ENCODE measurements around the gene PLCB2. TPM values are rescaled to one million over a fixed set of nuclear protein-coding genes. Genes with fewer than 3 reads are reported as not detected.

The PLCB2 gene
- total and polyA plus RNA-seq, 2 donors (not counting 1 experiment from before 2014, with no cell fraction given), result 166 to 312 TPM

- no peak for ATAC-seq (ENCODE audit: low read depth)
- no peak overlapping the region for H3K4me3 ChIP-seq (ENCODE audit: control extremely low read depth in 1 of 5, extremely low read depth in 1 of 5, insufficient read depth in 1 of 5, low read depth in 2 of 5, low read length in 4 of 5)
- H3K27me3 ChIP-seq (replicated peaks in 1 of 4; ENCODE audit: control extremely low read depth in 1 of 4, control insufficient read depth in 3 of 4, insufficient read depth in 4 of 4, low read length in 3 of 4), result no peaks in the 10 kb centered on the region
- intact Hi-C loops (cut with micrococcal nuclease), result no loop called here
- H3K9ac ChIP-seq (ENCODE audit: low read length), result no peak overlapping the region
- H3K36me3 ChIP-seq (replicated peaks in 1 of 2; ENCODE audit: control extremely low read depth in 1 of 2, control insufficient read depth in 1 of 2, extremely low read depth in 1 of 2, insufficient read depth in 2 of 2, low read length in 1 of 2), result no peaks in the 10 kb centered on the region
- ChIA-PET CTCF (no interaction called here), POLR2A (no interaction called here)
- H3K4me1 ChIP-seq (ENCODE audit: control insufficient read depth in 2 of 2, insufficient read depth in 2 of 2, low read length in 2 of 2), result no peaks in the 10 kb centered on the region
- no peak for TF ChIP-seq EZH2 (IDR thresholded peaks at IDR 0.05; ENCODE audit: borderline replicate concordance, insufficient read depth, low read depth, low read length, poor library complexity, severe bottlenecking)
- TF ChIP-seq, protein P1, sequence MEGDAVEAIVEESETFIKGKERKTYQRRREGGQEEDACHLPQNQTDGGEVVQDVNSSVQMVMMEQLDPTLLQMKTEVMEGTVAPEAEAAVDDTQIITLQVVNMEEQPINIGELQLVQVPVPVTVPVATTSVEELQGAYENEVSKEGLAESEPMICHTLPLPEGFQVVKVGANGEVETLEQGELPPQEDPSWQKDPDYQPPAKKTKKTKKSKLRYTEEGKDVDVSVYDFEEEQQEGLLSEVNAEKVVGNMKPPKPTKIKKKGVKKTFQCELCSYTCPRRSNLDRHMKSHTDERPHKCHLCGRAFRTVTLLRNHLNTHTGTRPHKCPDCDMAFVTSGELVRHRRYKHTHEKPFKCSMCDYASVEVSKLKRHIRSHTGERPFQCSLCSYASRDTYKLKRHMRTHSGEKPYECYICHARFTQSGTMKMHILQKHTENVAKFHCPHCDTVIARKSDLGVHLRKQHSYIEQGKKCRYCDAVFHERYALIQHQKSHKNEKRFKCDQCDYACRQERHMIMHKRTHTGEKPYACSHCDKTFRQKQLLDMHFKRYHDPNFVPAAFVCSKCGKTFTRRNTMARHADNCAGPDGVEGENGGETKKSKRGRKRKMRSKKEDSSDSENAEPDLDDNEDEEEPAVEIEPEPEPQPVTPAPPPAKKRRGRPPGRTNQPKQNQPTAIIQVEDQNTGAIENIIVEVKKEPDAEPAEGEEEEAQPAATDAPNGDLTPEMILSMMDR (IDR thresholded peaks at IDR 0.05), result no peak
- H3K27me3 Mint-ChIP-seq, result no peaks in the 10 kb centered on the region
- DNase-seq, result no peak
- no peaks in the 10 kb centered on the region for H3K9me3 ChIP-seq (ENCODE audit: control extremely low read depth in 1 of 3, control insufficient read depth in 2 of 3, insufficient read depth in 1 of 3, low read length in 2 of 3)
- H3K4me2 ChIP-seq (replicated peaks; ENCODE audit: low read depth, low read length, poor library complexity, severe bottlenecking), result no peak overlapping the region
- H3K4me1 Mint-ChIP-seq, result no peaks in the 10 kb centered on the region
- 98% methylated on average over 20 of the region's 20 CpGs for WGBS (ENCODE audit: insufficient coverage)
- no peaks in the 10 kb centered on the region for H3K9me3 Mint-ChIP-seq (ENCODE audit: insufficient read depth)
- H2AFZ ChIP-seq (ENCODE audit: insufficient read depth, low read depth, low read length, poor library complexity, severe bottlenecking), result no peak overlapping the region
- H3K27ac ChIP-seq (ENCODE audit: low read length in 2 of 2), result no peak overlapping the region
- H3K27ac Mint-ChIP-seq, result no peak overlapping the region
- no peaks in the 10 kb centered on the region for H3K79me2 ChIP-seq (ENCODE audit: control insufficient read depth, insufficient read depth, low read length)
- H3K4me3 Mint-ChIP-seq, result no peak overlapping the region
- no peaks in the 10 kb centered on the region for H4K20me1 ChIP-seq (ENCODE audit: control insufficient read depth, insufficient read depth, low read length, poor library complexity, severe bottlenecking)
Measured at GRCh38 chr15:40265875-40266274, 41.9 kb downstream of the PLCB2 start.

GRCh38 chr15:40265355-40265754 lies 42.4 kb downstream of the PLCB2 start:
- H3K27ac ChIP-seq (ENCODE audit: low read length in 2 of 2), result no peak overlapping the region
- ChIA-PET CTCF (interaction anchor here (1.2 kb wide), 1 partner anchor 48 kb away, joined by 4 read pairs; no protein-coding TSS in a partner anchor), POLR2A (no interaction called here)
- no peaks in the 10 kb centered on the region for H3K36me3 ChIP-seq (replicated peaks in 1 of 2; ENCODE audit: control extremely low read depth in 1 of 2, control insufficient read depth in 1 of 2, extremely low read depth in 1 of 2, insufficient read depth in 2 of 2, low read length in 1 of 2)
- 92% methylated on average over 6 of the region's 10 CpGs for WGBS (ENCODE audit: insufficient coverage)
- intact Hi-C loops (cut with micrococcal nuclease), result no loop called here
- no peaks in the 10 kb centered on the region for H4K20me1 ChIP-seq (ENCODE audit: control insufficient read depth, insufficient read depth, low read length, poor library complexity, severe bottlenecking)
- H3K9ac ChIP-seq (ENCODE audit: low read length), result no peak overlapping the region
- H3K4me1 ChIP-seq (ENCODE audit: control insufficient read depth in 2 of 2, insufficient read depth in 2 of 2, low read length in 2 of 2), result no peaks in the 10 kb centered on the region
- ATAC-seq (ENCODE audit: low read depth), result no peak
- no peaks in the 10 kb centered on the region for H3K9me3 Mint-ChIP-seq (ENCODE audit: insufficient read depth)
- no peaks in the 10 kb centered on the region for H3K79me2 ChIP-seq (ENCODE audit: control insufficient read depth, insufficient read depth, low read length)
- H3K4me3 Mint-ChIP-seq, result no peak overlapping the region
- no peaks in the 10 kb centered on the region for H3K27me3 Mint-ChIP-seq
- H3K4me3 ChIP-seq (ENCODE audit: control extremely low read depth in 1 of 5, extremely low read depth in 1 of 5, insufficient read depth in 1 of 5, low read depth in 2 of 5, low read length in 4 of 5), result no peak overlapping the region
- no peak overlapping the region for H3K27ac Mint-ChIP-seq
- H3K27me3 ChIP-seq (replicated peaks in 1 of 4; ENCODE audit: control extremely low read depth in 1 of 4, control insufficient read depth in 3 of 4, insufficient read depth in 4 of 4, low read length in 3 of 4), result no peaks in the 10 kb centered on the region
- no peak overlapping the region for H3K4me2 ChIP-seq (replicated peaks; ENCODE audit: low read depth, low read length, poor library complexity, severe bottlenecking)
- no peak overlapping the region for H2AFZ ChIP-seq (ENCODE audit: insufficient read depth, low read depth, low read length, poor library complexity, severe bottlenecking)
- no peaks in the 10 kb centered on the region for H3K9me3 ChIP-seq (ENCODE audit: control extremely low read depth in 1 of 3, control insufficient read depth in 2 of 3, insufficient read depth in 1 of 3, low read length in 2 of 3)
- no peak for DNase-seq
- no peaks in the 10 kb centered on the region for H3K4me1 Mint-ChIP-seq
- no peak for TF ChIP-seq EZH2 (IDR thresholded peaks at IDR 0.05; ENCODE audit: borderline replicate concordance, insufficient read depth, low read depth, low read length, poor library complexity, severe bottlenecking)
- TF ChIP-seq, protein P1 (IDR thresholded peaks at IDR 0.05), result no peak
